ENCODE results near the gene OGFOD3. TPM values are rescaled to one million over a fixed set of nuclear protein-coding genes. Genes with fewer than 3 reads are reported as not detected.
"Not testable (repeated sequence)": the region's sequence is repeated elsewhere in the genome, so short reads cannot be mapped to it uniquely, and the experiment has no call there.

The OGFOD3 gene
- total and polyA plus RNA-seq, 2 donors from 2014 or later, result 27.8 to 36.1 TPM

DNA sequence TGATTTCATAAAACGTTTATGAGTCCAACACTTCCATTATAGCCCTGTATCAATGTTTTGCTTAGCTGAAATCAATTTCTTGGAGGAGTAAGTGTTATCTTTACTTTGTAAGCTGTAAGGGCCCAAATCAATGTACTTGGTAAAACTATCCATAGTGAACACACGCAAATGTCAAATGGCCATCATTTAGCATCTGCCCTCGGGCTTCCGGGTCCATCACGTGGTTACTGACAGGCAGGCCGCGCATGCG, 39.5 kb upstream of the OGFOD3 start:
- H3K9ac ChIP-seq (ENCODE audit: low read length in 3 of 3), result peak overlapping the region; percentile 70 to 97 (median 74)
- intact Hi-C loops (cut with DNase I), result no loop called here
- H3K27me3 ChIP-seq (ENCODE audit: control insufficient read depth, insufficient read depth, low read length), result no peaks in the 10 kb centered on the region
- DNase-seq (no peak), FAIRE-seq (no peak)
- peaks cover 4 to 9% (median 5%) of the 10 kb centered on the region in 3 donors for H3K4me1 ChIP-seq (ENCODE audit: control insufficient read depth in 2 of 3, insufficient read depth in 2 of 3, low read depth in 1 of 3, low read length in 3 of 3)
- H3K27ac ChIP-seq (ENCODE audit: low read depth in 2 of 2, low read length in 2 of 2), result peak overlapping the region; percentile 100
- no peaks in the 10 kb centered on the region for H3K9me3 ChIP-seq (ENCODE audit: control insufficient read depth in 2 of 3, insufficient read depth in 1 of 3, low read length in 3 of 3)
- peak overlapping the region; percentile 63 to 75 (median 66) for H3K4me3 ChIP-seq (ENCODE audit: low read length in 3 of 3)
- TF ChIP-seq, protein P1, sequence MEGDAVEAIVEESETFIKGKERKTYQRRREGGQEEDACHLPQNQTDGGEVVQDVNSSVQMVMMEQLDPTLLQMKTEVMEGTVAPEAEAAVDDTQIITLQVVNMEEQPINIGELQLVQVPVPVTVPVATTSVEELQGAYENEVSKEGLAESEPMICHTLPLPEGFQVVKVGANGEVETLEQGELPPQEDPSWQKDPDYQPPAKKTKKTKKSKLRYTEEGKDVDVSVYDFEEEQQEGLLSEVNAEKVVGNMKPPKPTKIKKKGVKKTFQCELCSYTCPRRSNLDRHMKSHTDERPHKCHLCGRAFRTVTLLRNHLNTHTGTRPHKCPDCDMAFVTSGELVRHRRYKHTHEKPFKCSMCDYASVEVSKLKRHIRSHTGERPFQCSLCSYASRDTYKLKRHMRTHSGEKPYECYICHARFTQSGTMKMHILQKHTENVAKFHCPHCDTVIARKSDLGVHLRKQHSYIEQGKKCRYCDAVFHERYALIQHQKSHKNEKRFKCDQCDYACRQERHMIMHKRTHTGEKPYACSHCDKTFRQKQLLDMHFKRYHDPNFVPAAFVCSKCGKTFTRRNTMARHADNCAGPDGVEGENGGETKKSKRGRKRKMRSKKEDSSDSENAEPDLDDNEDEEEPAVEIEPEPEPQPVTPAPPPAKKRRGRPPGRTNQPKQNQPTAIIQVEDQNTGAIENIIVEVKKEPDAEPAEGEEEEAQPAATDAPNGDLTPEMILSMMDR (IDR thresholded peaks at IDR 0.05; ENCODE audit: borderline replicate concordance, extremely low read depth, insufficient read depth), result no peak
- H3K36me3 ChIP-seq (ENCODE audit: control insufficient read depth in 2 of 3, insufficient read depth in 3 of 3, low read length in 3 of 3), result peaks cover 3 to 10% (median 8%) of the 10 kb centered on the region in 3 donors

DNA sequence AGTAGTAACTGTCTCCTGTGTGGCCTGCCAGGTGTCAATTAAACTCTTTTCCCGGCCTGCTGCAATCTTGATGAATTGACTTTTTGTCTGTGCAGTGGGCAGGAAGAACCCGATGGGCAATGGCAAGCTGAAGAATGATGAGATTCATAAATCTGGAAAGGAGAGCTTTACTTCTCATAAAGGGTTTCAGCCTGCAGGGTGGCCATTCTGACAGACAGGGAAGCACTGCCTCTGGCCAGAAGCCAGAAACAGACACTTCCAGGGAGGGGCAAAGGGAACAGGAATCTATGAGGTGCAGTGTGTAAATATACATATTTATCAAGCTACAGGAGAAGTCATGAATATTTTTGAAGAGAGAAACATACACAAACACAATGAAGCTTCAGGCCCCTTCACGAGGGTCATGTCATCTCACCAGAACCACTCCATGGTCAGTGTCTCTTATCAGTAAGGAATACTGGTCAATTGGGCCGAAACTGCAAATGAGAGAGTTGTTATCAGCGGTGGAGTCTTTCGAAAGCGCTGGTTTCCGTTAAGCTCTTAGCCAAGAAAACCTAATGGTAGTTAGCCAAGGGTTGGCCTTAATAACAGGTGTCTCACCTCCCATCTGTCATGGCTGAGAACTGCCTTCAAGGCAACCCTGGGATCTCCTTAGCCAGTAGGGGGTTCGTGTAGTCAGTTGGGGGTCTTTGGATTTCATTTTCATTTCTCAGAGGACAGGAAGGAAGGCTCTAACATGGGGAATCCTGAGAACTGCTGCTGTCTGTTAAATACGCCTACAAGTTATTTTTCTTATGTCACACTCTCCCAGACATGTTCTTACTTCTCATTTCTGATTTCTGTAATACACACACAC, 38.9 kb upstream of the OGFOD3 start:
- FAIRE-seq (no peak), DNase-seq (peak in 1 of 5 donors; percentile 51)
- TF ChIP-seq, protein P1 (IDR thresholded peaks at IDR 0.05; ENCODE audit: borderline replicate concordance, extremely low read depth, insufficient read depth), result no peak
- intact Hi-C loops (cut with DNase I), result no loop called here
- Histone ChIP-seq H3K27me3 (ENCODE audit: control insufficient read depth, insufficient read depth, low read length) (no peaks in the 10 kb centered on the region), H3K9ac (ENCODE audit: low read length in 3 of 3) (peak overlapping the region; percentile 50 to 97 (median 70)), H3K4me1 (ENCODE audit: control insufficient read depth in 2 of 3, insufficient read depth in 2 of 3, low read depth in 1 of 3, low read length in 3 of 3) (peaks cover 4 to 9% (median 5%) of the 10 kb centered on the region in 3 donors), H3K9me3 (ENCODE audit: control insufficient read depth in 2 of 3, insufficient read depth in 1 of 3, low read length in 3 of 3) (no peaks in the 10 kb centered on the region), H3K4me3 (ENCODE audit: low read length in 3 of 3) (peak overlapping the region; percentile 63 to 75 (median 66)), H3K36me3 (ENCODE audit: control insufficient read depth in 2 of 3, insufficient read depth in 3 of 3, low read length in 3 of 3) (peaks cover 0 to 7% (median 5%) of the 10 kb centered on the region in 3 donors), H3K27ac (ENCODE audit: low read depth in 2 of 2, low read length in 2 of 2) (peak overlapping the region; percentile 100)

DNA sequence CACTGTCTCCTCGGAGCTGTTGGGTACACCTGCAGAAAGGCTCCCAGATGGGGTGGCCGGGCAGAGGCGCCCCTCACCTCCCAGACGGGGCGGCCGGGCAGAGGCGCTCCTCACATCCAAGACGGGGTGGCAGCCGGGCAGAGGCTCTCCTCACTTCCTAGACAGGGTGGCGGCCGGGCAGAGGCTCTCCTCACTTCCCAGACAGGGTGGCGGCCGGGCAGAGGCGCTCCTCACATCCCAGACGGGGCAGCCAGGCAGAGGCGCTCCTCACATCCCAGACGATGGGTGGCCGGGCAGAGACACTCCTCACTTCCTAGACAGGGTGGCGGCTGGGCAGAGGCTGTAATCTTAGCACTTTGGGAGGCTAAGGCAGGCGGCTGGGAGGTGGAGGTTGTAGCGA, 35.3 kb upstream of the OGFOD3 start:
- H3K9me3 ChIP-seq (ENCODE audit: control insufficient read depth in 2 of 3, insufficient read depth in 1 of 3, low read length in 3 of 3); H3K4me3 ChIP-seq (ENCODE audit: low read length in 3 of 3); intact Hi-C loops (cut with DNase I); H3K9ac ChIP-seq (ENCODE audit: low read length in 3 of 3); H3K36me3 ChIP-seq (ENCODE audit: control insufficient read depth in 2 of 3, insufficient read depth in 3 of 3, low read length in 3 of 3); DNase-seq; H3K27me3 ChIP-seq (ENCODE audit: control insufficient read depth, insufficient read depth, low read length); H3K27ac ChIP-seq (ENCODE audit: low read depth in 2 of 2, low read length in 2 of 2); FAIRE-seq: not testable (repeated sequence)
- H3K4me1 ChIP-seq (ENCODE audit: control insufficient read depth in 2 of 3, insufficient read depth in 2 of 3, low read depth in 1 of 3, low read length in 3 of 3), result peaks cover 5 to 16% (median 14%) of the 10 kb centered on the region in 3 donors

DNA sequence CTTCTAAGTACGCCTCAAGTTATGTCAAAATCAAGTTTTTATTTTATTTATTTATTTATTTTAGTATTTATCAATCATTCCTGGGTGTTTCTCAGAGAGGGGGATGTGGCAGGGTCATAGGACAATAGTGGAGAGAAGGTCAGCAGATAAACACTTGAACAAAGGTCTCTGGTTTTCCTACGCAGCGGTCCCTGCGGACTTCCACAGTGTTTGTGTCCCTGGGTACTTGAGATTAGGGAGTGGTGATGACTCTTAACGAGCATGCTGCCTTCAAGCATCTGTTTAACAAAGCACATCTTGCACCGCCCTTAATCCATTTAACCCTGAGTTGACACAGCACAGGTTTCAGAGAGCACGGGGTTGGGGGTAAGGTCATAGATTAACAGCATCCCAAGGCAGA, 34.8 kb upstream of the OGFOD3 start:
- H3K27ac ChIP-seq (ENCODE audit: low read depth in 2 of 2, low read length in 2 of 2); H3K9me3 ChIP-seq (ENCODE audit: control insufficient read depth in 2 of 3, insufficient read depth in 1 of 3, low read length in 3 of 3); intact Hi-C loops (cut with DNase I); H3K36me3 ChIP-seq (ENCODE audit: control insufficient read depth in 2 of 3, insufficient read depth in 3 of 3, low read length in 3 of 3); H3K9ac ChIP-seq (ENCODE audit: low read length in 3 of 3); H3K27me3 ChIP-seq (ENCODE audit: control insufficient read depth, insufficient read depth, low read length); DNase-seq; FAIRE-seq; H3K4me3 ChIP-seq (ENCODE audit: low read length in 3 of 3): not testable (repeated sequence)
- H3K4me1 ChIP-seq (ENCODE audit: control insufficient read depth in 2 of 3, insufficient read depth in 2 of 3, low read depth in 1 of 3, low read length in 3 of 3), result peaks cover 5 to 16% (median 14%) of the 10 kb centered on the region in 3 donors
